ENCODE results near the gene BNIPL.
A peak's percentile ranks its signal among the peaks of the same experiment; 100 is the strongest.

DNA sequence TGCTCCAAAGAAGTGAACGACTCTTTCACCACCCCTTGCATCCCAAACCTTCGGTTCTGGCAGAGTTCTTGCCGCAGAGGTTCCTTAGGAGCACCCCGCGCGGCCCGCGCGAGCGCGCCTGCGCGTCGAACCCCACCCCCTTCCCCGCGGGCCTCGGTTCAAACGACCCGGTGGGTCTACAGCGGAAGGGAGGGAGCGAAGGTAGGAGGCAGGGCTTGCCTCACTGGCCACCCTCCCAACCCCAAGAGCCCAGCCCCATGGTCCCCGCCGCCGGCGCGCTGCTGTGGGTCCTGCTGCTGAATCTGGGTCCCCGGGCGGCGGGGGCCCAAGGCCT lies 11.2 kb downstream of the BNIPL start, which contains the start of gene C1orf56:
- no peak for TF ChIP-seq MAFK (IDR thresholded peaks at IDR 0.05; ENCODE audit: low read depth, low read length)
- no peak for TF ChIP-seq RFX5 (IDR thresholded peaks at IDR 0.05; ENCODE audit: low read depth, low read length)
- no peak for TF ChIP-seq CEBPB (IDR thresholded peaks at IDR 0.05; ENCODE audit: low read depth, low read length)
- TF ChIP-seq POLR2A (IDR thresholded peaks at IDR 0.05; ENCODE audit: low read depth, low read length) = 0 out of 2 replicates have a peak, but pooled peaks have one; percentile 8
- TF ChIP-seq, protein P1, sequence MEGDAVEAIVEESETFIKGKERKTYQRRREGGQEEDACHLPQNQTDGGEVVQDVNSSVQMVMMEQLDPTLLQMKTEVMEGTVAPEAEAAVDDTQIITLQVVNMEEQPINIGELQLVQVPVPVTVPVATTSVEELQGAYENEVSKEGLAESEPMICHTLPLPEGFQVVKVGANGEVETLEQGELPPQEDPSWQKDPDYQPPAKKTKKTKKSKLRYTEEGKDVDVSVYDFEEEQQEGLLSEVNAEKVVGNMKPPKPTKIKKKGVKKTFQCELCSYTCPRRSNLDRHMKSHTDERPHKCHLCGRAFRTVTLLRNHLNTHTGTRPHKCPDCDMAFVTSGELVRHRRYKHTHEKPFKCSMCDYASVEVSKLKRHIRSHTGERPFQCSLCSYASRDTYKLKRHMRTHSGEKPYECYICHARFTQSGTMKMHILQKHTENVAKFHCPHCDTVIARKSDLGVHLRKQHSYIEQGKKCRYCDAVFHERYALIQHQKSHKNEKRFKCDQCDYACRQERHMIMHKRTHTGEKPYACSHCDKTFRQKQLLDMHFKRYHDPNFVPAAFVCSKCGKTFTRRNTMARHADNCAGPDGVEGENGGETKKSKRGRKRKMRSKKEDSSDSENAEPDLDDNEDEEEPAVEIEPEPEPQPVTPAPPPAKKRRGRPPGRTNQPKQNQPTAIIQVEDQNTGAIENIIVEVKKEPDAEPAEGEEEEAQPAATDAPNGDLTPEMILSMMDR (conservative IDR thresholded peaks at IDR 0.05; ENCODE audit: low read depth, low read length) = no peak
- TF ChIP-seq CHD1 (IDR thresholded peaks at IDR 0.05; ENCODE audit: low read depth, low read length) = no peak
- TF ChIP-seq NFE2L2 (IDR thresholded peaks at IDR 0.05; ENCODE audit: low read depth, low read length) = no peak
- TF ChIP-seq SMC3 (IDR thresholded peaks at IDR 0.05; ENCODE audit: low read depth, low read length) = no peak
- TF ChIP-seq RCOR1 (IDR thresholded peaks at IDR 0.05; ENCODE audit: insufficient replicate concordance, low read length) = no peak
